ENCODE measurements around the gene SELENOH. TPM values are rescaled to one million over a fixed set of nuclear protein-coding genes. Genes with fewer than 3 reads are reported as not detected.
"Not testable (repeated sequence)": the region's sequence is repeated elsewhere in the genome, so short reads cannot be mapped to it uniquely, and the experiment has no call there.

SELENOH gene
- total RNA-seq, 1 experiment from 2014 or later, result 192 TPM

DNA sequence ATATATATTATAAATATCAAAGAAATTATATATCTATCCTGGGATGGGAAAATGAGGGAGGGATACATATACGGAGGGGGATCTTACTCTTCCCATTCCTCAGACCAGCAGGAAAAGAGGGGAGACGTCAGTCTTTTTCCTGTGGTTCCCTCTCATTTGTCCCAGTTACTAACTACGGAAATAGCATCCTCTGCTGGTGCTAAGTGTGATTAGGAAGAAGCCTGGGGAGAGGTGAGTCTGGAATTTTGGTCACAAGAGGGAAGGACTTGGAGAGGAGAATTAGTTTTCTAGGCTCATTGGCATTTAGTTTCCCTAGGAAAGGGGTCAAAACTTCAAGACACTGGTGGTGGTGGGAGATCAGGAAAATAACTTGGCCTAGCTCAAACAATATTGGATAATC is 40.9 kb upstream of the SELENOH start:
- Histone ChIP-seq H3K27me3 (replicated peaks; ENCODE audit: insufficient read depth, low read depth, low read length, poor library complexity) (no peaks in the 10 kb centered on the region), H3K4me1 (ENCODE audit: insufficient read depth, low read length, poor library complexity, severe bottlenecking) (no peaks in the 10 kb centered on the region), H3K9me3 (ENCODE audit: low read depth, low read length, poor library complexity, severe bottlenecking) (no peaks in the 10 kb centered on the region), H3K36me3 (ENCODE audit: insufficient read depth, low read length, poor library complexity, severe bottlenecking) (peaks cover 78% of the 10 kb centered on the region), H3K4me3 (ENCODE audit: low read depth, low read length, poor library complexity, severe bottlenecking) (no peak overlapping the region), H3K27ac (ENCODE audit: low read depth, low read length, poor library complexity, severe bottlenecking) (no peak overlapping the region)
- DNase-seq (ENCODE audit: low spot score), result no peak
- ChIA-PET POLR2A (ENCODE audit: low non-redundant PET) (interaction anchor here (0.6 kb wide), 1 partner anchor 53 kb away, joined by 3 read pairs; no protein-coding TSS in a partner anchor), CTCF (no interaction called here)
- BruUV-seq (replicated peaks), result no TSS peak
- intact Hi-C loops (cut with micrococcal nuclease; ENCODE audit: unreplicated experiment), result no loop called here
- TF ChIP-seq, protein P1, sequence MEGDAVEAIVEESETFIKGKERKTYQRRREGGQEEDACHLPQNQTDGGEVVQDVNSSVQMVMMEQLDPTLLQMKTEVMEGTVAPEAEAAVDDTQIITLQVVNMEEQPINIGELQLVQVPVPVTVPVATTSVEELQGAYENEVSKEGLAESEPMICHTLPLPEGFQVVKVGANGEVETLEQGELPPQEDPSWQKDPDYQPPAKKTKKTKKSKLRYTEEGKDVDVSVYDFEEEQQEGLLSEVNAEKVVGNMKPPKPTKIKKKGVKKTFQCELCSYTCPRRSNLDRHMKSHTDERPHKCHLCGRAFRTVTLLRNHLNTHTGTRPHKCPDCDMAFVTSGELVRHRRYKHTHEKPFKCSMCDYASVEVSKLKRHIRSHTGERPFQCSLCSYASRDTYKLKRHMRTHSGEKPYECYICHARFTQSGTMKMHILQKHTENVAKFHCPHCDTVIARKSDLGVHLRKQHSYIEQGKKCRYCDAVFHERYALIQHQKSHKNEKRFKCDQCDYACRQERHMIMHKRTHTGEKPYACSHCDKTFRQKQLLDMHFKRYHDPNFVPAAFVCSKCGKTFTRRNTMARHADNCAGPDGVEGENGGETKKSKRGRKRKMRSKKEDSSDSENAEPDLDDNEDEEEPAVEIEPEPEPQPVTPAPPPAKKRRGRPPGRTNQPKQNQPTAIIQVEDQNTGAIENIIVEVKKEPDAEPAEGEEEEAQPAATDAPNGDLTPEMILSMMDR (conservative IDR thresholded peaks at IDR 0.05; ENCODE audit: low read depth, low read length), result no peak
- TF ChIP-seq EZH2 (IDR thresholded peaks at IDR 0.05; ENCODE audit: borderline replicate concordance, low read depth, low read length, poor library complexity, severe bottlenecking), result no peak

DNA sequence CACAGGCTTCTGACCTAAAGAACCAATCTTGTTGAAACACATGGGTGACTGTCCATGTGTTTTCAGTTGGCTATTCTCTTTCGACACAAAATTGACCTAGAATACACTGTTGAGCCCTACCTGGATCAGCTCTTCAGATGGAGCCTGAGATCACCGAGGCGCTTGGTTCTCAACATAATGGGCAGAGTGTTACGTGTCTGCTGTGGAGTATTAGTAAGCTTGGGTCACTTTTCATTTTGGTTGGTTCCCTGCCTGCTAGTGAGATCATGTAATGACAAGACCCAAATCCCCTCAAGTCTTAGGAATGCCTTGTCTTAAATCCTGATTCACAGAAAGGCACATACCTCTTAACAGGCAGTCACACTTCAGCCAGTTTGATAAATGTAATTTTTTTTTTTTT is 38.0 kb upstream of the SELENOH start:
- Histone ChIP-seq H3K27me3 (replicated peaks; ENCODE audit: insufficient read depth, low read depth, low read length, poor library complexity) (no peaks in the 10 kb centered on the region), H3K4me3 (ENCODE audit: low read depth, low read length, poor library complexity, severe bottlenecking) (no peak overlapping the region), H3K27ac (ENCODE audit: low read depth, low read length, poor library complexity, severe bottlenecking) (no peak overlapping the region), H3K4me1 (ENCODE audit: insufficient read depth, low read length, poor library complexity, severe bottlenecking) (no peaks in the 10 kb centered on the region), H3K9me3 (ENCODE audit: low read depth, low read length, poor library complexity, severe bottlenecking) (no peaks in the 10 kb centered on the region), H3K36me3 (ENCODE audit: insufficient read depth, low read length, poor library complexity, severe bottlenecking) (peaks cover 62% of the 10 kb centered on the region)
- DNase-seq (ENCODE audit: low spot score), result no peak
- ChIA-PET CTCF (no interaction called here), POLR2A (ENCODE audit: low non-redundant PET) (interaction anchor here (0.6 kb wide), 1 partner anchor 74 kb away, joined by 4 read pairs; no protein-coding TSS in a partner anchor)
- BruUV-seq (replicated peaks), result no TSS peak
- TF ChIP-seq EZH2 (IDR thresholded peaks at IDR 0.05; ENCODE audit: borderline replicate concordance, low read depth, low read length, poor library complexity, severe bottlenecking), result no peak
- intact Hi-C loops (cut with micrococcal nuclease; ENCODE audit: unreplicated experiment), result no loop called here

DNA sequence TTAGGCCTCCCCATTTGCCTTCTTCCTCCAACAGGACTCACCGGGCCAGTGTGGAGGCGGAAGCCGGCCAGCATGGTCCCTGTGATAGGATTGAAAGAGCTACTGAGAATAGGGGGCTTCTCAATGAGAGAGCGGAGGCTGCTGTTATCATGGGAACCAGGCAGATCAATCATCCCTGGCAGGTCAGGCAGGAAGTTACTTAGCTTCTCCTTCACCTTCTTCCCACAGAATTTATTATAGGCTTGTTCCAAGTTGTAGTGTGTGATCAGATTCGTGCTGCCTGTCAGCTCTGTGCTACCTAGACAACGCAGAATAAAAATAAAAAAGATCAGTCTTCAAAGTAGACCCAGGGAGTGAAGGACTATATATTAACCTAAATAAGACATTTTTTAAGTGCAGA is 36.4 kb upstream of the SELENOH start:
- ChIA-PET POLR2A (ENCODE audit: low non-redundant PET) (no interaction called here), CTCF (no interaction called here)
- Histone ChIP-seq H3K27me3 (replicated peaks; ENCODE audit: insufficient read depth, low read depth, low read length, poor library complexity) (no peaks in the 10 kb centered on the region), H3K36me3 (ENCODE audit: insufficient read depth, low read length, poor library complexity, severe bottlenecking) (peaks cover 50% of the 10 kb centered on the region), H3K4me3 (ENCODE audit: low read depth, low read length, poor library complexity, severe bottlenecking) (no peak overlapping the region), H3K27ac (ENCODE audit: low read depth, low read length, poor library complexity, severe bottlenecking) (no peak overlapping the region), H3K9me3 (ENCODE audit: low read depth, low read length, poor library complexity, severe bottlenecking) (no peaks in the 10 kb centered on the region), H3K4me1 (ENCODE audit: insufficient read depth, low read length, poor library complexity, severe bottlenecking) (no peaks in the 10 kb centered on the region)
- TF ChIP-seq, protein P1 (conservative IDR thresholded peaks at IDR 0.05; ENCODE audit: low read depth, low read length), result no peak
- no peak for TF ChIP-seq EZH2 (IDR thresholded peaks at IDR 0.05; ENCODE audit: borderline replicate concordance, low read depth, low read length, poor library complexity, severe bottlenecking)
- BruUV-seq (replicated peaks), result TSS peak; percentile 15
- intact Hi-C loops (cut with micrococcal nuclease; ENCODE audit: unreplicated experiment), result no loop called here
- no peak for DNase-seq (ENCODE audit: low spot score)

DNA sequence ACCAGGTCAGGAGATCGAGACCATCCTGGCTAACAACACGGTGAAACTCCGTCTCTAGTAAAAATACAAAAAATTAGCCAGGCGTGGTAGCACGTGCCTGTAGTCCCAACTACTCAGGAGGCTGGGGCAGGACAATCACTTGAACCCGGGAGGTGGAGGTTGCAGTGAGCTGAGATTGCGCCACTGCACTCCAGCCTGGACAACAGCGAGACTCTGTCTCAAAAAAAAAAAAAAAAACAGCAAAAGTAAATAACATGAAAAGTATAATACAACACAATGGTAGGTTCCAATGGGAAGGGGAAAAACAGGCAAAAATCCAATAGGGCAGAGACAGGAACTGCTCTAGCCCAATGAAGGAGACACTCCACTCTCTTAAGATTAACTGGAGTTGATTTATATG is 35.9 kb upstream of the SELENOH start:
- POLR2A ChIA-PET (ENCODE audit: low non-redundant PET); DNase-seq (ENCODE audit: low spot score); intact Hi-C loops (cut with micrococcal nuclease; ENCODE audit: unreplicated experiment); H3K4me3 ChIP-seq (ENCODE audit: low read depth, low read length, poor library complexity, severe bottlenecking); CTCF ChIA-PET; H3K27ac ChIP-seq (ENCODE audit: low read depth, low read length, poor library complexity, severe bottlenecking); H3K27me3 ChIP-seq (replicated peaks; ENCODE audit: insufficient read depth, low read depth, low read length, poor library complexity); H3K9me3 ChIP-seq (ENCODE audit: low read depth, low read length, poor library complexity, severe bottlenecking); BruUV-seq (replicated peaks); H3K4me1 ChIP-seq (ENCODE audit: insufficient read depth, low read length, poor library complexity, severe bottlenecking): not testable (repeated sequence)
- peaks cover 45% of the 10 kb centered on the region for H3K36me3 ChIP-seq (ENCODE audit: insufficient read depth, low read length, poor library complexity, severe bottlenecking)
